Upper lobe of left lung (tissue), 6 donors: ENCODE data around the gene ESAM. TPM values are rescaled to one million over a fixed set of nuclear protein-coding genes. Genes with fewer than 3 reads are reported as not detected.
"Not testable (repeated sequence)": the region's sequence is repeated elsewhere in the genome, so short reads cannot be mapped to it uniquely, and the experiment has no call there.

Experiments
- ATAC-seq, 2 donors: fragments of 200-7000 bp; cut with Tn5 transposase; one replicate each; pipeline ENCODE4 v1.9.1; 2022; ENCODE audit warnings: mild to moderate bottlenecking in 2 of 2, moderate library complexity in 2 of 2; ENCODE audit not compliant: low FRiP score in 2 of 2
- DNase-seq, 2 donors: peaks; one replicate each; pipeline ENCODE4 v3.0.0-alpha.2; 2019 to 2020
- H3K27ac ChIP-seq, 4 donors: fragments of 200-600 bp; sonication (generic); one replicate each; pipeline ENCODE4 v1.5.1; 2016 to 2019
- H3K27me3 ChIP-seq, 4 donors: fragments of 200-600 bp; sonication (generic); one replicate each; pipeline ENCODE4 v1.5.1; 2017 to 2019
- H3K36me3 ChIP-seq, 4 donors: fragments of 200-600 bp; sonication (generic); one replicate each; pipeline ENCODE4 v1.5.1; 2016 to 2019
- H3K4me1 ChIP-seq, 4 donors: fragments of 200-600 bp; sonication (generic); one replicate each; pipeline ENCODE4 v1.5.1; 2018 to 2019
- H3K4me3 ChIP-seq, 4 donors: fragments of 200-600 bp; sonication (generic); one replicate each; pipeline ENCODE4 v1.5.1; 2017 to 2019; ENCODE audit warnings: mild to moderate bottlenecking in 2 of 4, moderate library complexity in 1 of 4
- H3K9me3 ChIP-seq, 4 donors: fragments of 200-600 bp; sonication (generic); one replicate each; pipeline ENCODE4 v1.5.1; 2018 to 2019
- CTCF ChIP-seq, 6 experiments: fragments of 450-650 bp in 4 of 6; fragments of 200-600 bp in 2 of 6; sonication (generic) in 2 of 6; IDR thresholded peaks; one replicate each; pipeline ENCODE4 v1.5.1; 2016 to 2019; ENCODE audit warnings: antibody characterized with exemption in 6 of 6
- EP300 ChIP-seq, 4 donors: sonication (generic); formaldehyde crosslinking; IDR thresholded peaks; one replicate each; pipeline ENCODE4 v1.5.1; 2017; ENCODE audit warnings: antibody characterized with exemption in 4 of 4, control low read depth in 2 of 4
- POLR2A ChIP-seq, 4 donors: fragments of 450-650 bp; IDR thresholded peaks; one replicate each; pipeline ENCODE4 v1.5.1; 2016 to 2017; ENCODE audit warnings: antibody characterized with exemption in 4 of 4, mild to moderate bottlenecking in 2 of 4
- POLR2AphosphoS5 ChIP-seq, 2 donors: sonication (generic); formaldehyde crosslinking; IDR thresholded peaks; one replicate each; pipeline ENCODE4 v1.5.1; 2017; ENCODE audit warnings: antibody characterized with exemption in 2 of 2
- WGBS, 2 donors: methylation state at CpG; one replicate each; pipeline ENCODE4 v1.1.5; 2017 to 2018; 5-methylcytosine and 5-hydroxymethylcytosine counted together
- total RNA-seq, 6 donors: library from RNA; depleted of rRNA in 4 of 6; stranded (reverse); fragments of >200 nt in 4 of 6; gene quantifications; one replicate each; pipeline versions ENCODE4 v1.1.0 to v1.2.1, GENCODE V29; 2016 to 2021
- donor health status: DM: no; HTN: no; CAD: no; lungs with moderate emphysema.
- donor health status: DM: no; HTN: yes; CAD: no; lungs with severe emphysema.

ESAM gene
- total RNA-seq, 6 donors from 2014 or later, result 39.8 to 177 (median 128) TPM

- Histone ChIP-seq H3K27me3 (no peaks in the 10 kb centered on the region), H3K27ac (no peak overlapping the region), H3K36me3 (peaks cover 0 to 5% (median 2%) of the 10 kb centered on the region in 4 donors), H3K4me1 (peaks cover 0 to 6% (median 0%) of the 10 kb centered on the region in 4 donors), H3K4me3 (no peak overlapping the region), H3K9me3 (no peaks in the 10 kb centered on the region)
- WGBS, 2 donors, result 81 to 91% methylated on average over 2 of the region's 2 CpGs
- TF ChIP-seq EP300 (IDR thresholded peaks at IDR 0.05) (no peak), POLR2A (IDR thresholded peaks at IDR 0.05) (no peak), POLR2AphosphoS5 (IDR thresholded peaks at IDR 0.05) (no peak), CTCF (IDR thresholded peaks at IDR 0.05) (no peak)
- DNase-seq (no peak), ATAC-seq (no peak)
These were observed 16.2 kb upstream of the ESAM start for GRCh38 chr11:124778281-124778680.

GRCh38 chr11:124776865-124777645, 15.0 kb upstream of the ESAM start:
- 75 to 79% methylated on average over 7 of the region's 7 CpGs for WGBS, 2 donors
- ATAC-seq (no peak), DNase-seq (no peak)
- no peaks in the 10 kb centered on the region for H3K9me3 ChIP-seq
- TF ChIP-seq POLR2AphosphoS5 (IDR thresholded peaks at IDR 0.05) (no peak), POLR2A (IDR thresholded peaks at IDR 0.05) (no peak), CTCF (IDR thresholded peaks at IDR 0.05) (no peak), EP300 (IDR thresholded peaks at IDR 0.05) (no peak)
- H3K4me3 ChIP-seq, result no peak overlapping the region
- H3K36me3 ChIP-seq, result peaks cover 0 to 14% (median 4%) of the 10 kb centered on the region in 4 donors
- peaks cover 0 to 6% (median 0%) of the 10 kb centered on the region in 4 donors for H3K4me1 ChIP-seq
- no peaks in the 10 kb centered on the region for H3K27me3 ChIP-seq
- no peak overlapping the region for H3K27ac ChIP-seq

GRCh38 chr11:124770959-124771358, 8.9 kb upstream of the ESAM start:
- H3K27ac ChIP-seq, ATAC-seq, H3K4me3 ChIP-seq, H3K4me1 ChIP-seq, DNase-seq, H3K27me3 ChIP-seq, H3K9me3 ChIP-seq: not testable (repeated sequence)
- 96 to 99% methylated on average over 6 of the region's 6 CpGs for WGBS, 2 donors
- peaks cover 0 to 63% (median 11%) of the 10 kb centered on the region in 4 donors for H3K36me3 ChIP-seq

- ATAC-seq, result no peak
These were observed 8.0 kb upstream of the ESAM start for GRCh38 chr11:124769806-124770774.

More at GRCh38 chr11:124769806-124770774, 8.0 kb upstream of the ESAM start:
- DNase-seq, result no peak
- peaks cover 0 to 67% (median 11%) of the 10 kb centered on the region in 4 donors for H3K36me3 ChIP-seq
- 96 to 98% methylated on average over 8 of the region's 8 CpGs for WGBS, 2 donors
- H3K27ac ChIP-seq, result no peak overlapping the region
- peaks cover 0 to 9% (median 0%) of the 10 kb centered on the region in 4 donors for H3K4me1 ChIP-seq
- H3K4me3 ChIP-seq, result no peak overlapping the region
- H3K9me3 ChIP-seq, result no peaks in the 10 kb centered on the region
- no peaks in the 10 kb centered on the region for H3K27me3 ChIP-seq
- TF ChIP-seq POLR2A (IDR thresholded peaks at IDR 0.05) (no peak), EP300 (IDR thresholded peaks at IDR 0.05) (no peak), CTCF (IDR thresholded peaks at IDR 0.05) (no peak), POLR2AphosphoS5 (IDR thresholded peaks at IDR 0.05) (no peak)
